GM12892 (cell line): ENCODE results near the gene ADGRG7.

Source experiments
- POLR2A ChIP-seq: IDR thresholded peaks from 2 replicates; pipeline ENCODE4 v1.6.1; 2011; ENCODE audit warnings: low read depth, low read length, control low read depth
- POLR2AphosphoS5 ChIP-seq: IDR thresholded peaks from 2 replicates; pipeline ENCODE4 v1.6.1; 2011; ENCODE audit warnings: low read depth, low read length, control low read depth
- TAF1 ChIP-seq: IDR thresholded peaks from 2 replicates; pipeline ENCODE4 v1.6.1; 2011; ENCODE audit warnings: low read depth, mild to moderate bottlenecking, control low read depth, low read length, borderline replicate concordance

DNA sequence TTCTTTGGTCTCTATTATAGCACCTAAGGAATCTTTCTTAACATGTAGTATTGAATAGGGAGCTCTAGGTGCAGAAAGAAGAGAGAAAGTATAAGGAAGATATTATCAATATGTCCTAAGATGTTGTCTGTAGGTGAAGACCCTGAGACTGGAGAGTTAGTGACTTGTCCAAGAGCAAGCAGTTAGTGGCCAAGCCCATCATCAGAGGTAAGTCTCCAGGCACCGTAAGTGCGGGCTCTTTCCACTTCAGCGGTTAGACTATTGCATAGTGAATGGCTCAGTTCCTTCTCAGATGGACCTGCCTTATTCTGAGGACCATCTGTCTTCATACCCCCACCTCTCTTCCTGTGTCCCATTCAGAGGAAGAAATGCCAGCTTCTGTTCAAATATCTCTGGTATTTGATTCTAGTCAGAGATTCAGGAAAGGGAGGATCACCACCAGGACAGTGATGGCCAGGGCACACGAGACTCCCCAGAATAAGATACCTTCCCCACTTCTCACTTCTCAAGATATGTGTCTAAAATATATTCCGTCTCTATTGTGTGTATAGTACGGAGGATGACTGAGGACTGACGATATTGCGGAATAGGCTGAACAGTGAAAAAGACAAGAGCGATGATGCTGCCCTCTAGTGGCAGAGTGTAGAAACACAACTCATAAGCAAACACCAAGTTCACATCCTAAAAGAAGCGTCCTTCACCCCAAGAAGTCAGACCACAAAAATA is 19.1 kb upstream of the ADGRG7 start:
- TF ChIP-seq POLR2A: no peak
- TF ChIP-seq POLR2AphosphoS5: no peak
- TF ChIP-seq TAF1: no peak
